ENCODE measurements around the gene SELENOT.

GRCh38 chr3:150663461-150663860, 60.3 kb downstream of the SELENOT start:
- TF ChIP-seq CTCF (IDR thresholded peaks at IDR 0.05) (no peak), POLR2A (IDR thresholded peaks at IDR 0.05) (no peak)

Data from testis (tissue), 2 donors.